Uterus (tissue), 2 donors: ENCODE data around the gene TMEM176B.

Source experiments
- CTCF ChIP-seq, 4 experiments: fragments of 200-600 bp in 2 of 4; fragments of 450-650 bp in 2 of 4; sonication (generic) in 2 of 4; IDR thresholded peaks; one replicate each; pipeline ENCODE4 v1.5.1; 2016 to 2019; ENCODE audit warnings: antibody characterized with exemption in 4 of 4, mild to moderate bottlenecking in 2 of 4, moderate library complexity in 1 of 4
- POLR2A ChIP-seq, 2 donors: fragments of 450-650 bp; IDR thresholded peaks; one replicate each; pipeline ENCODE4 v1.6.1; 2016; ENCODE audit warnings: antibody characterized with exemption in 2 of 2, mild to moderate bottlenecking in 1 of 2, moderate library complexity in 1 of 2

- TF ChIP-seq CTCF (IDR thresholded peaks at IDR 0.05) (no peak), POLR2A (IDR thresholded peaks at IDR 0.05) (no peak)
These were observed 53.2 kb downstream of the TMEM176B start for GRCh38 chr7:150746921-150747320.
